Uterus (tissue), 2 donors: ENCODE results near the gene DENND4C.

ENCODE experiments used
- CTCF ChIP-seq, 4 experiments: fragments of 200-600 bp in 2 of 4; fragments of 450-650 bp in 2 of 4; sonication (generic) in 2 of 4; IDR thresholded peaks; one replicate each; pipeline ENCODE4 v1.5.1; 2016 to 2019; ENCODE audit warnings: antibody characterized with exemption in 4 of 4, mild to moderate bottlenecking in 2 of 4, moderate library complexity in 1 of 4
- POLR2A ChIP-seq, 2 donors: fragments of 450-650 bp; IDR thresholded peaks; one replicate each; pipeline ENCODE4 v1.6.1; 2016; ENCODE audit warnings: antibody characterized with exemption in 2 of 2, mild to moderate bottlenecking in 1 of 2, moderate library complexity in 1 of 2

- TF ChIP-seq CTCF (IDR thresholded peaks at IDR 0.05) = no peak
- TF ChIP-seq POLR2A (IDR thresholded peaks at IDR 0.05) = no peak
Measured at GRCh38 chr9:19386502-19387044, 156.1 kb downstream of the DENND4C start.
